HCT116 (cell line): Measurements from ENCODE around the gene HBE1. TPM values are rescaled to one million over a fixed set of nuclear protein-coding genes. Genes with fewer than 3 reads are reported as not detected.

Experiments
- ATAC-seq: fragments of 200-7000 bp; cut with Tn5 transposase; 2 replicates; pipeline ENCODE4 v1.9.1; 2020; ENCODE audit warnings: mild to moderate bottlenecking, moderate library complexity
- BruUV-seq: library from RNA; stranded (reverse); fragments of 400-500 nt; replicated peaks from 2 replicates; lab custom pipeline; 2021; lab: Mats Ljungman, UMichigan
- CTCF ChIA-PET: fragments of 300-600 bp; sonication (Branson Sonifier 250); formaldehyde crosslinking; loops from one replicate; lab custom pipeline; 2021; ENCODE audit warnings: antibody characterized with exemption; lab: Charles Lee
- POLR2A ChIA-PET: fragments of 300-600, 350-600 bp; sonication (Branson Sonifier 250); formaldehyde crosslinking; loops from one replicate; lab custom pipeline; 2021; ENCODE audit warnings: antibody characterized with exemption; lab: Charles Lee
- RAD21 ChIA-PET, 2 experiments: fragments of 300-600 bp; sonication (Branson Sonifier 250); formaldehyde crosslinking; loops; one replicate each; lab custom pipeline; 2023; ENCODE audit warnings: low total read pairs in 2 of 2; ENCODE audit not compliant: uncharacterized antibody in 2 of 2, unreplicated experiment in 2 of 2, low non-redundant PET in 1 of 2; lab: Charles Lee
- DNase-seq: peaks from one replicate; pipeline ENCODE4 v3.0.0-alpha.2; 2010; ENCODE audit warnings: low read depth, low spot score
- H2AFZ ChIP-seq: fragments of 200-600 bp; shearing (Covaris generic), sonication (generic); 2 replicates; pipeline ENCODE4 v1.6.1; 2017; ENCODE audit warnings: low read depth, mixed run types, mixed read lengths, antibody characterized with exemption, low read length; ENCODE audit not compliant: poor library complexity, severe bottlenecking
- H3K27ac ChIP-seq: 2 replicates; pipeline ENCODE4 v1.5.1; 2012; ENCODE audit warnings: low read depth, low read length
- H3K27me3 ChIP-seq: fragments of 200-600 bp; sonication (generic); 2 replicates; pipeline ENCODE4 v1.6.1; 2016; ENCODE audit warnings: mixed run types, low read length, mixed read lengths; ENCODE audit not compliant: insufficient read depth
- H3K36me3 ChIP-seq, 2 experiments: fragments of 200-500 bp in 1 of 2; fragments of 200-600 bp in 1 of 2; sonication (Bioruptor generic) in 1 of 2; sonication (generic) in 1 of 2; 2 replicates each; pipeline versions ENCODE4 v1.5.1 to v1.6.1; 2014 to 2016; ENCODE audit warnings: low read length in 2 of 2, inconsistent platforms in 1 of 2, mixed read lengths in 1 of 2, mixed run types in 1 of 2; ENCODE audit not compliant: insufficient read depth in 2 of 2, control insufficient read depth in 1 of 2
- H3K4me1 ChIP-seq, 2 experiments: fragments of 200-600 bp in 1 of 2; sonication (generic) in 1 of 2; 2 replicates each; pipeline versions ENCODE4 v1.5.1 to v1.6.1; 2012 to 2017; ENCODE audit warnings: low read length in 2 of 2, inconsistent platforms in 1 of 2, mild to moderate bottlenecking in 1 of 2, mixed read lengths in 1 of 2, mixed run types in 1 of 2, moderate library complexity in 1 of 2; ENCODE audit not compliant: insufficient read depth in 2 of 2, control insufficient read depth in 1 of 2
- H3K4me2 ChIP-seq: fragments of 200-600 bp; sonication (generic); 2 replicates; pipeline ENCODE4 v1.6.1; 2017; ENCODE audit warnings: mixed run types, low read length, mixed read lengths
- H3K4me3 ChIP-seq, 2 experiments: fragments of 200-600 bp in 1 of 2; sonication (generic) in 1 of 2; replicated peaks in 1 of 2; 2 replicates each; pipeline ENCODE4 v1.5.1; 2011 to 2016; ENCODE audit warnings: low read length in 2 of 2, control low read depth in 1 of 2, low read depth in 1 of 2, mild to moderate bottlenecking in 1 of 2, mixed read lengths in 1 of 2, mixed run types in 1 of 2
- H3K79me2 ChIP-seq: fragments of 200-600 bp; sonication (generic); 2 replicates; pipeline ENCODE4 v1.6.1; 2017; ENCODE audit warnings: mild to moderate bottlenecking, mixed run types, low read length, moderate library complexity, mixed read lengths; ENCODE audit not compliant: insufficient read depth
- H3K9ac ChIP-seq: fragments of 200-600 bp; sonication (generic); 2 replicates; pipeline ENCODE4 v1.6.1; 2016; ENCODE audit warnings: low read length, mixed read lengths
- H3K9me2 ChIP-seq: fragments of 200-600 bp; sonication (generic), shearing (Covaris generic); 2 replicates; pipeline ENCODE4 v1.6.1; 2017; ENCODE audit warnings: mixed run types, mild to moderate bottlenecking, moderate library complexity; ENCODE audit not compliant: insufficient read depth
- H3K9me3 ChIP-seq, 2 experiments: fragments of 200-500 bp in 1 of 2; fragments of 200-600 bp in 1 of 2; sonication (Bioruptor generic) in 1 of 2; sonication (generic) in 1 of 2; 2 replicates each; pipeline ENCODE4 v1.6.1; 2014 to 2017; ENCODE audit warnings: low read length in 2 of 2, mixed read lengths in 2 of 2, inconsistent platforms in 1 of 2, low read depth in 1 of 2, mild to moderate bottlenecking in 1 of 2, mixed run types in 1 of 2, moderate library complexity in 1 of 2; ENCODE audit not compliant: control insufficient read depth in 1 of 2, insufficient read depth in 1 of 2
- H4K20me1 ChIP-seq: fragments of 200-600 bp; sonication (generic), shearing (Covaris generic); 2 replicates; pipeline ENCODE4 v1.6.1; 2017; ENCODE audit warnings: mixed run types, mild to moderate bottlenecking, moderate library complexity; ENCODE audit not compliant: insufficient read depth
- CBX3 ChIP-seq: IDR thresholded peaks from 2 replicates; pipeline ENCODE4 v1.6.1; 2012; ENCODE audit warnings: low read depth
- CEBPB ChIP-seq: IDR thresholded peaks from 2 replicates; pipeline ENCODE4 v1.6.1; 2012; ENCODE audit warnings: low read depth
- CTCF ChIP-seq, 3 experiments: fragments of 200-600 bp in 1 of 3; sonication (generic) in 1 of 3; IDR thresholded peaks in 2 of 3; conservative IDR thresholded peaks in 1 of 3; 2 replicates each; pipeline ENCODE4 v1.5.1; 2012 to 2017; ENCODE audit warnings: low read depth in 2 of 3, low read length in 2 of 3, antibody characterized with exemption in 1 of 3, borderline replicate concordance in 1 of 3, control low read depth in 1 of 3, mild to moderate bottlenecking in 1 of 3, mixed read lengths in 1 of 3, mixed run types in 1 of 3, moderate library complexity in 1 of 3; ENCODE audit not compliant: insufficient read depth in 1 of 3
- EGR1 ChIP-seq: IDR thresholded peaks from 2 replicates; pipeline ENCODE4 v1.6.1; 2012; ENCODE audit warnings: low read depth
- ELF1 ChIP-seq: IDR thresholded peaks from 2 replicates; pipeline ENCODE4 v1.6.1; 2012; ENCODE audit warnings: low read depth, borderline replicate concordance
- EZH2 ChIP-seq: fragments of 200-600 bp; sonication (generic); IDR thresholded peaks from 2 replicates; pipeline ENCODE4 v1.6.1; 2017; ENCODE audit warnings: antibody characterized with exemption, mixed run types
- EZH2phosphoT487 ChIP-seq: fragments of 200-600 bp; IDR thresholded peaks from 2 replicates; pipeline ENCODE4 v1.6.1; 2018; ENCODE audit warnings: antibody characterized with exemption, borderline replicate concordance
- FOSL1 ChIP-seq: IDR thresholded peaks from 2 replicates; pipeline ENCODE4 v1.6.1; 2012; ENCODE audit warnings: low read depth
- POLR2AphosphoS5 ChIP-seq: IDR thresholded peaks from 2 replicates; pipeline ENCODE4 v1.6.1; 2011; ENCODE audit warnings: mild to moderate bottlenecking, low read depth, low read length, moderate library complexity
- RAD21 ChIP-seq: IDR thresholded peaks from 2 replicates; pipeline ENCODE4 v1.6.1; 2012; ENCODE audit warnings: low read depth, mild to moderate bottlenecking
- SIN3A ChIP-seq: IDR thresholded peaks from 2 replicates; pipeline ENCODE4 v1.6.1; 2012; ENCODE audit warnings: low read depth
- SP1 ChIP-seq: IDR thresholded peaks from 2 replicates; pipeline ENCODE4 v1.6.1; 2012; ENCODE audit warnings: low read depth
- TCF7L2 ChIP-seq: IDR thresholded peaks from 2 replicates; pipeline ENCODE4 v1.7.0; 2011; ENCODE audit warnings: borderline replicate concordance, inconsistent platforms; ENCODE audit not compliant: insufficient read depth, insufficient read length; ENCODE audit errors: extremely low read depth
- YY1 ChIP-seq: IDR thresholded peaks from 2 replicates; pipeline ENCODE4 v1.6.1; 2011; ENCODE audit warnings: low read length, low read depth, moderate library complexity, mild to moderate bottlenecking; ENCODE audit not compliant: insufficient replicate concordance; ENCODE audit errors: extremely low read depth
- ZFX ChIP-seq: fragments of 450-650 bp; IDR thresholded peaks from 2 replicates; pipeline ENCODE4 v1.6.1; 2017
- intact Hi-C: fragments of 100-400 bp; cut with micrococcal nuclease; formaldehyde crosslinking; loops from 2 replicates; pipeline ENCODE4 v1.10.0; 2022
- total RNA-seq: library from RNA; stranded (reverse); gene quantifications from one replicate; pipeline ENCODE4 v1.2.1, GENCODE V29; 2021; ENCODE audit not compliant: unreplicated experiment
- TF ChIP-seq, protein P1 (sequence below): IDR thresholded peaks from 2 replicates; pipeline ENCODE4 v1.6.1; 2012
- TF ChIP-seq, protein P2 (sequence below): IDR thresholded peaks from 2 replicates; pipeline ENCODE4 v1.6.1; 2012; ENCODE audit warnings: low read depth
- TF ChIP-seq, protein P3 (sequence below): IDR thresholded peaks from 2 replicates; pipeline ENCODE4 v1.6.1; 2012

Gene HBE1
- total RNA-seq, 1 experiment from 2014 or later: 212 TPM

DNA sequence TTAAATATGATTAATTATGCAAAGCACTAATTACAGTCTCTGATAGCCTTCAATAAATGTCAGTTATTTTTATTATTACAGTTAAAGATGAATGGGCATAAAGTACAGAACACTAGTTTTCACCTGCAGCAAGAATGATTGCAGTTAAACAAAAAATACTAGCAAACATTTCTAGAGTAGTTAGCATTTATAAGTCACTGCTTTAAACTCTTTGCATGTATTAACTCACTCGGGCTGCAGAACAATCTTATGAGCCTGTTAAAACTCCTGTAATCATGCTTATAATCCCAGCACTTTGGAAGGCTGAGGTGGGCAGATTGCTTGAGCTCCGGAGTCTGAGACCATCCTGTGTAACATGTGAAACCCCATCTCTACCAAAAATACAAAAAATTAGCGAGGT, 17.2 kb upstream of the HBE1 start:
- Histone ChIP-seq H3K9me2 (no peaks in the 10 kb centered on the region), H3K4me3 (no peak overlapping the region), H3K36me3 (no peaks in the 10 kb centered on the region), H3K4me2 (no peak overlapping the region), H3K27me3 (no peaks in the 10 kb centered on the region), H3K27ac (no peak overlapping the region), H3K9ac (no peak overlapping the region), H4K20me1 (no peaks in the 10 kb centered on the region), H3K79me2 (no peaks in the 10 kb centered on the region), H3K9me3 (no peaks in the 10 kb centered on the region), H3K4me1 (peaks cover under 1 to 9% of the 10 kb centered on the region in 2 experiments; a peak in 2 of 4 replicates)
- CTCF ChIA-PET: no interaction called here
- no TSS peak for BruUV-seq
- DNase-seq (no peak), ATAC-seq (no peak)
- intact Hi-C loops: no loop called here
- POLR2A ChIA-PET: no interaction called here
- no peak for TF ChIP-seq EGR1
- TF ChIP-seq, protein P1, sequence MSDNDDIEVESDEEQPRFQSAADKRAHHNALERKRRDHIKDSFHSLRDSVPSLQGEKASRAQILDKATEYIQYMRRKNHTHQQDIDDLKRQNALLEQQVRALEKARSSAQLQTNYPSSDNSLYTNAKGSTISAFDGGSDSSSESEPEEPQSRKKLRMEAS: no peak
- TF ChIP-seq, protein P2, sequence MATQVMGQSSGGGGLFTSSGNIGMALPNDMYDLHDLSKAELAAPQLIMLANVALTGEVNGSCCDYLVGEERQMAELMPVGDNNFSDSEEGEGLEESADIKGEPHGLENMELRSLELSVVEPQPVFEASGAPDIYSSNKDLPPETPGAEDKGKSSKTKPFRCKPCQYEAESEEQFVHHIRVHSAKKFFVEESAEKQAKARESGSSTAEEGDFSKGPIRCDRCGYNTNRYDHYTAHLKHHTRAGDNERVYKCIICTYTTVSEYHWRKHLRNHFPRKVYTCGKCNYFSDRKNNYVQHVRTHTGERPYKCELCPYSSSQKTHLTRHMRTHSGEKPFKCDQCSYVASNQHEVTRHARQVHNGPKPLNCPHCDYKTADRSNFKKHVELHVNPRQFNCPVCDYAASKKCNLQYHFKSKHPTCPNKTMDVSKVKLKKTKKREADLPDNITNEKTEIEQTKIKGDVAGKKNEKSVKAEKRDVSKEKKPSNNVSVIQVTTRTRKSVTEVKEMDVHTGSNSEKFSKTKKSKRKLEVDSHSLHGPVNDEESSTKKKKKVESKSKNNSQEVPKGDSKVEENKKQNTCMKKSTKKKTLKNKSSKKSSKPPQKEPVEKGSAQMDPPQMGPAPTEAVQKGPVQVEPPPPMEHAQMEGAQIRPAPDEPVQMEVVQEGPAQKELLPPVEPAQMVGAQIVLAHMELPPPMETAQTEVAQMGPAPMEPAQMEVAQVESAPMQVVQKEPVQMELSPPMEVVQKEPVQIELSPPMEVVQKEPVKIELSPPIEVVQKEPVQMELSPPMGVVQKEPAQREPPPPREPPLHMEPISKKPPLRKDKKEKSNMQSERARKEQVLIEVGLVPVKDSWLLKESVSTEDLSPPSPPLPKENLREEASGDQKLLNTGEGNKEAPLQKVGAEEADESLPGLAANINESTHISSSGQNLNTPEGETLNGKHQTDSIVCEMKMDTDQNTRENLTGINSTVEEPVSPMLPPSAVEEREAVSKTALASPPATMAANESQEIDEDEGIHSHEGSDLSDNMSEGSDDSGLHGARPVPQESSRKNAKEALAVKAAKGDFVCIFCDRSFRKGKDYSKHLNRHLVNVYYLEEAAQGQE: no peak
- TF ChIP-seq, protein P3, sequence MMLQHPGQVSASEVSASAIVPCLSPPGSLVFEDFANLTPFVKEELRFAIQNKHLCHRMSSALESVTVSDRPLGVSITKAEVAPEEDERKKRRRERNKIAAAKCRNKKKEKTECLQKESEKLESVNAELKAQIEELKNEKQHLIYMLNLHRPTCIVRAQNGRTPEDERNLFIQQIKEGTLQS: no peak
- no peak for TF ChIP-seq SP1
- no peak for TF ChIP-seq YY1
- TF ChIP-seq FOSL1: no peak
- no peak for TF ChIP-seq ELF1
- TF ChIP-seq RAD21: no peak
- TF ChIP-seq POLR2AphosphoS5: no peak
- no peak for TF ChIP-seq EZH2phosphoT487
- no peak for TF ChIP-seq TCF7L2
- no peak for TF ChIP-seq ZFX
- no peak for TF ChIP-seq SIN3A
- TF ChIP-seq CTCF (IDR thresholded peaks at IDR 0.05 in 2 of 3, conservative IDR thresholded peaks at IDR 0.05 in 1 of 3; ENCODE audit: borderline replicate concordance in 1 of 3, insufficient read depth in 1 of 3, low read depth in 2 of 3, low read length in 2 of 3): no peak
- no peak for TF ChIP-seq CBX3
- TF ChIP-seq CEBPB: no peak
- no peak for TF ChIP-seq EZH2
- TF ChIP-seq, all 23 proteins: peak for 0
- no peak overlapping the region for H2AFZ ChIP-seq
- RAD21 ChIA-PET: no interaction called here
